ENCODE data around the gene ZC3H4. TPM values are rescaled to one million over a fixed set of nuclear protein-coding genes. Genes with fewer than 3 reads are reported as not detected.
A peak's percentile ranks its signal among the peaks of the same experiment; 100 is the strongest.

The ZC3H4 gene
- total RNA-seq, 4 donors from 2014 or later = 13.1 to 20.9 (median 18.0) TPM

DNA sequence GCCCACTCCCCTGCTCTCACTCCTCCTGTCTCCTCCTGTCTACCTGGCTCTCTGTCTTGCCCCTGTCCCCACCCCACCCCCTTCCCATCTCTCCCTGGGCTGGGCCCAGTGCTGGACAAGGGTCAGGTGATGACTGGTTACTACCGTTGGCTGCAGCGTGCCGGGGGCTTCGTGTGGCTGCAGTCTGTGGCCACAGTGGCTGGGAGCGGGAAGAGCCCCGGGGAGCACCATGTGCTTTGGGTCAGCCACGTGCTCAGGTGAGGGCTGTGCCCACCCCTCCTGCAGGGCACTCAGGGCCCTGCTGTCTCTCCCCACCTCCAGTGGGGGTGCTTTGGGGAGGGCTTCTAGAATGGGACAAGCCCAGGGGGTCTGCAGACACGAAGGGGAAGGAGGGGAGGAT lies 72.7 kb downstream of the ZC3H4 start:
- DNase-seq (ENCODE audit: low spot score) = no peak
- ATAC-seq (ENCODE audit: low FRiP score) = no peak
- TF ChIP-seq, protein P1, sequence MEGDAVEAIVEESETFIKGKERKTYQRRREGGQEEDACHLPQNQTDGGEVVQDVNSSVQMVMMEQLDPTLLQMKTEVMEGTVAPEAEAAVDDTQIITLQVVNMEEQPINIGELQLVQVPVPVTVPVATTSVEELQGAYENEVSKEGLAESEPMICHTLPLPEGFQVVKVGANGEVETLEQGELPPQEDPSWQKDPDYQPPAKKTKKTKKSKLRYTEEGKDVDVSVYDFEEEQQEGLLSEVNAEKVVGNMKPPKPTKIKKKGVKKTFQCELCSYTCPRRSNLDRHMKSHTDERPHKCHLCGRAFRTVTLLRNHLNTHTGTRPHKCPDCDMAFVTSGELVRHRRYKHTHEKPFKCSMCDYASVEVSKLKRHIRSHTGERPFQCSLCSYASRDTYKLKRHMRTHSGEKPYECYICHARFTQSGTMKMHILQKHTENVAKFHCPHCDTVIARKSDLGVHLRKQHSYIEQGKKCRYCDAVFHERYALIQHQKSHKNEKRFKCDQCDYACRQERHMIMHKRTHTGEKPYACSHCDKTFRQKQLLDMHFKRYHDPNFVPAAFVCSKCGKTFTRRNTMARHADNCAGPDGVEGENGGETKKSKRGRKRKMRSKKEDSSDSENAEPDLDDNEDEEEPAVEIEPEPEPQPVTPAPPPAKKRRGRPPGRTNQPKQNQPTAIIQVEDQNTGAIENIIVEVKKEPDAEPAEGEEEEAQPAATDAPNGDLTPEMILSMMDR (IDR thresholded peaks at IDR 0.05) = no peak

DNA sequence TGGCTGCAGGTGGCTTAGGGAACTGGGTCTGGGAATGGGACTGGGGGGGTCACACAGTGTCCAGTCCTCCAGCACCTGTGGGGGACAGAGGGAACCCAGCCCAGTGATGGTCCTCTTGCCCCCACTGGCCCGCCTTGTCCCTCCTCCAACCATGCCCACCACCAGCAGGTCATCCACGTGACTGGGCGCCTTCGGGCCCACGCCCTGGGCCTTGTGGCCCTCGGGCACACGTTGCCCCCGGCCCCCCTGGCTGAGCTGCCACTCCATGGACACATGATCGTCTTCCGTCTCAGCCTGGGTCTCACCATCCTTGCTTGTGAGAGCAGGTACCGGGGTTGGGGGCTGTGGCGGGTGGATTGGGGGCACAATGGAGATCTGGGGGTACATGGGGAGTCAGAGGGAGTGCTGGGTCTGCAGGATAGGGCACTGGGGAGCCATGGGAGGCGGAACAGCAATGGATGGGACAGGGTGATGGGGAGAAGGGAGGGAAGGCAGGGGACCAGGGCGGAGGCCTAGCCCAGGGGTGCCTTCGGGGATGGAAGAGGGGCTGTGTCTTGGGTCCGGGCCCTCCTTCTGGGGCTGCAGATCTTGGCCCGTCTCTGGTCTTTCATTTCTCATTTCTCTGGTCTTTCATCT lies 74.2 kb downstream of the ZC3H4 start:
- TF ChIP-seq, protein P1 (IDR thresholded peaks at IDR 0.05) = no peak
- no peak for ATAC-seq (ENCODE audit: low FRiP score)
- DNase-seq (ENCODE audit: low spot score) = no peak

DNA sequence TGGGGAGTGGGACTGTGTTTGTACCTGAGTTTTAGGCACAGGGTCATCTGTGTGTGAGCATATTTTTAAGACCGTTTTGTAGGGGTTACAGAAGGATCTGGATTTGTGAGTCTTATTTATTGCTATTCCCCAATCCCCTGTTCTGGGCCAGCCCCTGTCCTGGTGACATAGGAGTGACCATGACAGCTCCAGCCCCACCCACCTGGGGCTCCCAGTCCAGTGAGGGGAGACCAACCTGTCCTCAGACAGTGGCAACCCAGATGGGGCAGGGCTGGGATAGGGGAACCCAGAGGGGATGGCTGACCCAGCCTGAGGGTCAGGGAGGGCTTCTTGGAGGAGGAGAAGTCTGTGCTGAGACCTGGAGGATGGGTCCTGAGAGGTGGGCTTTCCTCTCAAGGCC lies 75.8 kb downstream of the ZC3H4 start:
- DNase-seq (ENCODE audit: low spot score) (no peak), ATAC-seq (ENCODE audit: low FRiP score) (no peak)
- TF ChIP-seq, protein P1 (IDR thresholded peaks at IDR 0.05) = no peak

DNA sequence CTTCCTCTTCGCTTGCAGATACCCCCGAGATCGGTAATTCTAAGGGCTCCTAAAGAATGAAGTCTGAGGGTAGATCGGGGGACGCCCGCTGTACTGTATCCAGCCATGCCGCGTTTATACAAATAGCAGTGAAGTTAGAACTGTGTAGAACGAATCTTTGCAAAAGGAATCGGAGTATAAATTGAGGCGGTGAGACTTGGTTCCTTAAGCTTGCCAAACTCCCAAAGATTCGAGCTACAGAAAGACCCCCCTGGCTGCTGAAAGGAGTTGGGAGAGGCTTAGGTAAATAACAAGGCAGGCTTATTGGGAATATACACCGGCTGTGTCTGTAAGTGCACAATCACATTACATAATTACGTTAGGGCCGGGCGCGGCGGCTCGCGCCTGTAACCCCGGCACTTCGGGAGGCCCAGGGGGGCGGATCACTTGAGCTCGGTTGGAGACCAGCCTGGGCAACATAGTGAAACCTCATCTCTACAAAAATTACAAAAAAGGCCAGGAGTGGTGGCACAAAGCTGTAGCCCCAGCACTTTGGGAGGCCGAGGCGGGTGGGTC lies 77.4 kb downstream of the ZC3H4 start:
- peak; percentile 23 for ATAC-seq (ENCODE audit: low FRiP score)
- no peak for DNase-seq (ENCODE audit: low spot score)
- TF ChIP-seq, protein P1 (IDR thresholded peaks at IDR 0.05) = no peak

DNA sequence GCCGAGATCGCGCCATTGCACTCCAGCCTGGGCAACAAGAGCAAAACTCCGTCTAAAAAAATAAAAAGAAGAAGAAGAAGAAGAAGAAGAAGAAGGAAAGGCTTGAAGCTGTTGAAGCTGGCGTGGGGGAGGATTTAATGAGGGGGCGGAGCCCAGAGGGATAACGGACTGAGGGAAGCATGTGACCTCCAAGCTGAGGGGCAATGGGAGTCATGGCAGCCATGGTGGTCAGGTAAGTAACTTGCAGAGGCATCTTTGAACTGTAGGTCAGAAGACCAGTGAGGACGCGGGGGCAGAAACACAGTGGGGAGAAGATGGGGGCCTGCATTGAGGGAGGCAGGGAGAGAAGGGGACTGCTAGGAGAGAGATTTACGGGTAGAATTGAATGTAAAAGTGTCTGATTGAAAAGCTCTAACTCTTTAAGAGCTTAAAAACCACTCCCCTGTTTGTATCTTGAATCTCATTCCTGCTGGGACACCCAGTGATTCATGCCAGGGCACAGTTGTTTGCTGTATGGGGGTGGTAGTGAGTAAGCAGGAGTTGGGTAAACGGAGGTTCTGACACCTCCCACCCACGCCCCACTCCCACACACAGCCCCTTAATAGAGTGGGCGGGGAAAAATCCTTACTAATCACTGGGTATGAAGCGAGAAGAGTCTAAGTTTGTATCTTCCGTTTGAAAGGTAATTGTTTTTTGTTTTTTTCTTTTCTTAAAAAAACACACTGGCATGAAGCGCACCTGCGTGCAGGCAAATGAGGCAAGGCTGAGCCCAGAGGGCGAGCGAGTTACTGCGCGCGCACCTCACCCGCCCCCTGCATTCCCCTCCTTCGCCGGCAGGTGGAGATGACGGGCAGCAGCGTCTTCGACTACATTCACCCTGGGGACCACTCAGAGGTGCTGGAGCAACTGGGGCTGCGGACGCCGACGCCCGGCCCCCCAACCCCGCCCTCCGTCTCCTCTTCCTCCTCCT lies 78.2 kb downstream of the ZC3H4 start:
- TF ChIP-seq, protein P1 (IDR thresholded peaks at IDR 0.05) = peak in 2 of 3 donors; percentile 93 to 96
- peak; percentile 81 for DNase-seq (ENCODE audit: low spot score)
- peak; percentile 91 for ATAC-seq (ENCODE audit: low FRiP score)

DNA sequence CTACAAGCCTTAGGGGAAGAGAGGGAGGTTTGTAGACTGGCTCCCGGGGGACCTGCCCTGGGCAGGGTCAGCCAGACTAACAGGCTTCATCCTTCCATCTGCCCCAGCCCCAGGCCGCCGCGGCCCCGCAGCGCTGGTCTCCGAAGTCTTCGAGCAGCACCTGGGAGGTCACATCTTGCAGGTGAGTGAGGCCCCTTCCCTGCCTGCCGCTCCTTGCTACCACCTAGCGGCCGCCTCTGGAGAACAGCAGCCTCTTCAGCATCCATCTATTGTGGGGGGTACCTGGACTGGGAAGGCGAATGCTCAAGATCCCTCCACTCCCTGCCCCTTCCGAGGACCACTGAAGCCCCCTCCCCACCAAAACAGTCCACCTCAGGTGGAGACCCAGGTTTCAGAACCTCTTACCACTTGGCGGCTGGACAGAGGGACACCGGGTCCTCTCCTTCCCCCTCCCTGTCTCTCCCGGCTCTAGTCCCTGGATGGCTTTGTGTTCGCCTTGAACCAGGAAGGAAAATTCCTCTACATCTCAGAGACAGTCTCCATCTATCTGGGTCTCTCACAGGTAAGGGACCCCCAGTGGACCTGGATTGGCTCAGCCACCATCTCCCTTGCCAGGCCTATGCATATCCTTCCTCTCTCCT lies 81.3 kb downstream of the ZC3H4 start:
- no peak for ATAC-seq (ENCODE audit: low FRiP score)
- no peak for DNase-seq (ENCODE audit: low spot score)
- TF ChIP-seq, protein P1 (IDR thresholded peaks at IDR 0.05) = no peak

Measured in omental fat pad (tissue), 4 donors.